ENCODE data around the gene ZFHX3.

Gene ZFHX3

GRCh38 chr16:72902206-72902605 is 145.7 kb downstream of the ZFHX3 start:
- peak overlapping the region; percentile 48 for H3K4me2 ChIP-seq
- no peak for TF ChIP-seq Cebpa-rat (IDR thresholded peaks at IDR 0.05)

GRCh38 chr16:72901000-72901627 is 146.8 kb downstream of the ZFHX3 start:
- no peaks in the 10 kb centered on the region for H3K9me3 ChIP-seq
- peak overlapping the region; percentile 47 for H3K4me2 ChIP-seq

More at GRCh38 chr16:72902206-72902605, 145.7 kb downstream of the ZFHX3 start:
- no peak overlapping the region for H3K27ac ChIP-seq
- H3K4me3 ChIP-seq, result no peak overlapping the region
- H3K27me3 ChIP-seq, result no peaks in the 10 kb centered on the region
- peaks cover 38% of the 10 kb centered on the region for H3K4me1 ChIP-seq
- H3K9ac ChIP-seq, result no peak overlapping the region
- no peaks in the 10 kb centered on the region for H3K36me3 ChIP-seq
- H4K20me1 ChIP-seq, result no peaks in the 10 kb centered on the region
- no peaks in the 10 kb centered on the region for H3K9me3 ChIP-seq

GRCh38 chr16:72898216-72898825 is 149.6 kb downstream of the ZFHX3 start:
- no peaks in the 10 kb centered on the region for H3K36me3 ChIP-seq
- no peak for TF ChIP-seq Cebpa-rat (IDR thresholded peaks at IDR 0.05)
- no peaks in the 10 kb centered on the region for H4K20me1 ChIP-seq

More at GRCh38 chr16:72901000-72901627, 146.8 kb downstream of the ZFHX3 start:
- TF ChIP-seq Cebpa-rat (IDR thresholded peaks at IDR 0.05), result no peak
- H3K9ac ChIP-seq, result no peak overlapping the region
- no peak overlapping the region for H3K4me3 ChIP-seq
- no peaks in the 10 kb centered on the region for H3K27me3 ChIP-seq
- H3K4me1 ChIP-seq, result peaks cover 48% of the 10 kb centered on the region
- no peaks in the 10 kb centered on the region for H3K36me3 ChIP-seq
- H3K27ac ChIP-seq, result no peak overlapping the region
- H4K20me1 ChIP-seq, result no peaks in the 10 kb centered on the region

GRCh38 chr16:72897707-72898106 is 150.2 kb downstream of the ZFHX3 start:
- Histone ChIP-seq H3K9ac (no peak overlapping the region), H4K20me1 (no peaks in the 10 kb centered on the region), H3K36me3 (no peaks in the 10 kb centered on the region), H3K27ac (no peak overlapping the region), H3K4me1 (peaks cover 50% of the 10 kb centered on the region), H3K9me3 (no peaks in the 10 kb centered on the region), H3K27me3 (no peaks in the 10 kb centered on the region), H3K4me3 (no peak overlapping the region), H3K4me2 (0 out of 2 replicates have a peak overlapping the region, but pooled peaks have one; percentile 57)
- TF ChIP-seq Cebpa-rat (IDR thresholded peaks at IDR 0.05), result no peak

More at GRCh38 chr16:72898216-72898825, 149.6 kb downstream of the ZFHX3 start:
- H3K4me2 ChIP-seq, result no peak overlapping the region
- H3K27ac ChIP-seq, result no peak overlapping the region
- H3K4me3 ChIP-seq, result no peak overlapping the region
- H3K9ac ChIP-seq, result no peak overlapping the region
- H3K27me3 ChIP-seq, result no peaks in the 10 kb centered on the region
- peaks cover 50% of the 10 kb centered on the region for H3K4me1 ChIP-seq
- no peaks in the 10 kb centered on the region for H3K9me3 ChIP-seq

GRCh38 chr16:72896485-72897118 is 151.3 kb downstream of the ZFHX3 start:
- no peaks in the 10 kb centered on the region for H3K9me3 ChIP-seq
- peak overlapping the region; percentile 57 for H3K4me2 ChIP-seq
- peaks cover 39% of the 10 kb centered on the region for H3K4me1 ChIP-seq
- no peaks in the 10 kb centered on the region for H3K27me3 ChIP-seq
- no peaks in the 10 kb centered on the region for H4K20me1 ChIP-seq
- H3K4me3 ChIP-seq, result no peak overlapping the region
- no peak for TF ChIP-seq Cebpa-rat (IDR thresholded peaks at IDR 0.05)
- H3K9ac ChIP-seq, result no peak overlapping the region
- no peaks in the 10 kb centered on the region for H3K36me3 ChIP-seq
- H3K27ac ChIP-seq, result no peak overlapping the region

- Histone ChIP-seq H3K36me3 (no peaks in the 10 kb centered on the region), H3K27ac (no peak overlapping the region), H4K20me1 (no peaks in the 10 kb centered on the region), H3K9me3 (no peaks in the 10 kb centered on the region), H3K4me3 (no peak overlapping the region), H3K27me3 (no peaks in the 10 kb centered on the region), H3K4me1 (peaks cover 32% of the 10 kb centered on the region), H3K4me2 (peak overlapping the region; percentile 57), H3K9ac (no peak overlapping the region)
- TF ChIP-seq Cebpa-rat (IDR thresholded peaks at IDR 0.05), result no peak
These were observed 152.0 kb downstream of the ZFHX3 start for GRCh38 chr16:72895951-72896350.

- Histone ChIP-seq H3K9me3 (peaks cover 13% of the 10 kb centered on the region; the same call in 1 of the 2 replicates), H3K9ac (no peak overlapping the region), H4K20me1 (no peaks in the 10 kb centered on the region), H3K4me2 (no peak overlapping the region), H3K27me3 (no peaks in the 10 kb centered on the region), H3K4me3 (no peak overlapping the region), H3K36me3 (no peaks in the 10 kb centered on the region), H3K27ac (no peak overlapping the region), H3K4me1 (peaks cover 18% of the 10 kb centered on the region)
- no peak for TF ChIP-seq Cebpa-rat (IDR thresholded peaks at IDR 0.05)
These were observed 153.4 kb downstream of the ZFHX3 start for GRCh38 chr16:72894293-72895151.

GRCh38 chr16:72891291-72892227 is 156.4 kb downstream of the ZFHX3 start:
- Histone ChIP-seq H3K4me2 (no peak overlapping the region), H3K4me3 (no peak overlapping the region), H3K9me3 (peaks cover 16% of the 10 kb centered on the region; the same call in 1 of the 2 replicates), H3K27ac (no peak overlapping the region), H3K27me3 (no peaks in the 10 kb centered on the region), H4K20me1 (no peaks in the 10 kb centered on the region), H3K36me3 (no peaks in the 10 kb centered on the region), H3K9ac (no peak overlapping the region), H3K4me1 (peaks cover 6% of the 10 kb centered on the region)
- TF ChIP-seq Cebpa-rat (IDR thresholded peaks at IDR 0.05), result no peak

Data from BLaER1 (cell line).